Glomerular visceral epithelial cell (primary cell): Measurements from ENCODE around the gene REXO1.

Experiments used
- DNase-seq: peaks from one replicate; pipeline ENCODE4 v3.0.0-alpha.2; 2016; ENCODE audit errors: extremely low spot score

The REXO1 gene

GRCh38 chr19:1766800-1767352, 81.4 kb downstream of the REXO1 start:
- no peak for DNase-seq

DNA sequence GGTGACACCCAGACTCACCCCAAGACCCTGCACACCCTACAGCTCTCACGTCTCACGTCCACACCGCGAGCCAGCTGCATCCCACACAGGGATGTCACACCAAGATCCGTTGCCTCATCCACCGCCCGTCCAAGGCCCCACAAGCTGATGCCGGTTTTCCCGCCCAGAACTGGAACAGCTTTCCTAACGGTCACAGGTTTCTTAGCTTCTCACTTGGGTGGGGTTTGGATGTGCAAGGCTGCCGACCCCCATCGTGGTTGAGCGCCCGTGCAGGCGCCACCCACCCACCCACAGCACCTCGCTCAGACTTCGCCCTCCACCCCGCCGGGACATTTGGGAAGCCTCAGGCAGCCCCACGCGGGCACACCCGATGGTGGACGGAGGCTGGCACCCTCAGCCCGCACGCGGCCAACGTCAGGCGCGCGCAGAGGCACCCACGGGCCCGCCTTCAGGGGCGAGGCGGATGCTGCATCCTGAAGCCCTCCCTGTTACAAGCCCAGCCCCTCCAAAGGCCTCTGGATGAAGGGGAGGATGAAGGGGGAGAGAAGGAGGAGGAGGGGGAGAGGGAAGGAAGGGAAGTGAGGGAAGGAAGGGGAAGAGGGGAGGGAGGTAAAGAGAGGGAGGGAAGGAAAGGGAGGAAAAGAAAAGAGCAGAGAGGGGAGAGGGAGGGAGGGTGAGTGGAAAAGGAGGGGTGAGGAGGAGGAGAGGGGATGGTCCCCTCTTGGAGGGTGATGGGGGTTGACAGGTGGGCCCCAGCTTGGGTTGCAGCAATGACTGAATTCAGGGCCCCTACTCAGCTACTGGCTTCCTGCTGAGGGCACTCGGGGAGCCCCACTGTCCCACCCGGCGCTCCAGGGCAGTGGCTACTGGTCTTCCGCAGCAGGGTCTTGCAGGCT, 82.1 kb downstream of the REXO1 start:
- no peak for DNase-seq
